Uterus (tissue), 2 donors: Measurements from ENCODE around the gene RNU7-1.

Experiments
- POLR2A ChIP-seq, 2 donors: fragments of 450-650 bp; IDR thresholded peaks; one replicate each; pipeline ENCODE4 v1.6.1; 2016; ENCODE audit warnings: antibody characterized with exemption in 2 of 2, mild to moderate bottlenecking in 1 of 2, moderate library complexity in 1 of 2
- TF ChIP-seq, protein P1 (sequence below), 4 experiments: fragments of 200-600 bp in 2 of 4; fragments of 450-650 bp in 2 of 4; sonication (generic) in 2 of 4; IDR thresholded peaks; one replicate each; pipeline ENCODE4 v1.5.1; 2016 to 2019; ENCODE audit warnings: antibody characterized with exemption in 4 of 4, mild to moderate bottlenecking in 2 of 4, moderate library complexity in 1 of 4

- TF ChIP-seq, protein P1, sequence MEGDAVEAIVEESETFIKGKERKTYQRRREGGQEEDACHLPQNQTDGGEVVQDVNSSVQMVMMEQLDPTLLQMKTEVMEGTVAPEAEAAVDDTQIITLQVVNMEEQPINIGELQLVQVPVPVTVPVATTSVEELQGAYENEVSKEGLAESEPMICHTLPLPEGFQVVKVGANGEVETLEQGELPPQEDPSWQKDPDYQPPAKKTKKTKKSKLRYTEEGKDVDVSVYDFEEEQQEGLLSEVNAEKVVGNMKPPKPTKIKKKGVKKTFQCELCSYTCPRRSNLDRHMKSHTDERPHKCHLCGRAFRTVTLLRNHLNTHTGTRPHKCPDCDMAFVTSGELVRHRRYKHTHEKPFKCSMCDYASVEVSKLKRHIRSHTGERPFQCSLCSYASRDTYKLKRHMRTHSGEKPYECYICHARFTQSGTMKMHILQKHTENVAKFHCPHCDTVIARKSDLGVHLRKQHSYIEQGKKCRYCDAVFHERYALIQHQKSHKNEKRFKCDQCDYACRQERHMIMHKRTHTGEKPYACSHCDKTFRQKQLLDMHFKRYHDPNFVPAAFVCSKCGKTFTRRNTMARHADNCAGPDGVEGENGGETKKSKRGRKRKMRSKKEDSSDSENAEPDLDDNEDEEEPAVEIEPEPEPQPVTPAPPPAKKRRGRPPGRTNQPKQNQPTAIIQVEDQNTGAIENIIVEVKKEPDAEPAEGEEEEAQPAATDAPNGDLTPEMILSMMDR (IDR thresholded peaks at IDR 0.05) = no peak
- peak in 1 of 2 donors; percentile 54 for TF ChIP-seq POLR2A (IDR thresholded peaks at IDR 0.05)
Observed at GRCh38 chr12:6963016-6963731, 19.6 kb downstream of the RNU7-1 start.
